GM12873 (cell line): ENCODE data around the gene AUTS2.

Experiments used
- TF ChIP-seq, protein P1 (sequence below): IDR thresholded peaks from 2 replicates; pipeline ENCODE4 v1.5.1; 2012; ENCODE audit warnings: low read depth, mild to moderate bottlenecking, moderate library complexity, low read length, control low read depth; ENCODE audit not compliant: insufficient read depth; ENCODE audit errors: missing control alignments

The AUTS2 gene

GRCh38 chr7:69919426-69920111, 321.3 kb downstream of the AUTS2 start:
- TF ChIP-seq, protein P1, sequence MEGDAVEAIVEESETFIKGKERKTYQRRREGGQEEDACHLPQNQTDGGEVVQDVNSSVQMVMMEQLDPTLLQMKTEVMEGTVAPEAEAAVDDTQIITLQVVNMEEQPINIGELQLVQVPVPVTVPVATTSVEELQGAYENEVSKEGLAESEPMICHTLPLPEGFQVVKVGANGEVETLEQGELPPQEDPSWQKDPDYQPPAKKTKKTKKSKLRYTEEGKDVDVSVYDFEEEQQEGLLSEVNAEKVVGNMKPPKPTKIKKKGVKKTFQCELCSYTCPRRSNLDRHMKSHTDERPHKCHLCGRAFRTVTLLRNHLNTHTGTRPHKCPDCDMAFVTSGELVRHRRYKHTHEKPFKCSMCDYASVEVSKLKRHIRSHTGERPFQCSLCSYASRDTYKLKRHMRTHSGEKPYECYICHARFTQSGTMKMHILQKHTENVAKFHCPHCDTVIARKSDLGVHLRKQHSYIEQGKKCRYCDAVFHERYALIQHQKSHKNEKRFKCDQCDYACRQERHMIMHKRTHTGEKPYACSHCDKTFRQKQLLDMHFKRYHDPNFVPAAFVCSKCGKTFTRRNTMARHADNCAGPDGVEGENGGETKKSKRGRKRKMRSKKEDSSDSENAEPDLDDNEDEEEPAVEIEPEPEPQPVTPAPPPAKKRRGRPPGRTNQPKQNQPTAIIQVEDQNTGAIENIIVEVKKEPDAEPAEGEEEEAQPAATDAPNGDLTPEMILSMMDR = no peak

GRCh38 chr7:69920797-69921196, 322.5 kb downstream of the AUTS2 start:
- TF ChIP-seq, protein P1 = no peak

DNA sequence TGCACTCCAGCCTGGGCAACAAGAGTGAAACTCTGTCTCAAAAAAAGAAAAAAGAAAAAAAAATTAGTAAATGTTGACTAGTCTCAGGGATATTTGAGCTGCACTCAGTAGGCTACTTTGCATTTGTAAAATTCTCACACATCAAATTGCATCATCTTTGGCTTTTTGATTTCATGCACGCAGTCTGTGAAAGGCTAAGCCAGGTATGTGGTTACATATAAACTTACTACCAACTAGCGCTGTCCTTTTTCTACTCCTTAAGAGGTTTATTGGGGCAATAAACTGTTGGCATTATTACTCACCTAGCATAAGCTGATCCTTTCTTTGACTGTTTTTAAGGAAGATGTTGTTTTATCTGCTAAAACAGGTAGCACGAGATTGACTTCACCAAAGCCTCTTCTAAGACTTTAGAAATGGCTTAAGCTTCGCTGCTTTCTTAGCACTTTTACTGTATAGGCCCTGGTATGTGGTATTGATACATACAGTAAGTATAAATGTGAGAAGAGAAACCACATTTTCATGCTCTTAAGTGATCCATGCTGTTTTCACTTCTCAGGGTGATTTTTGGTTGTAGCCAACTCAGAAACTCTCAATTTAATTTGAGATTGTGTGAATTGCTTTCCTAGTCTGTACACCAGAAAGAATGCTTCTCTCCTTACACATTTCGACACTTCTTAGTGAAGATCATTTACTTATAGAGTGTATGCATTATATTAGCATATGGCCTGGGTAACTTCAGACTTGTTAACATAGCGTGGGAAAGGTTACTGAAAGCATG, 323.9 kb downstream of the AUTS2 start:
- TF ChIP-seq, protein P1 = no peak

- TF ChIP-seq, protein P1 = no peak
Observed at GRCh38 chr7:69927461-69927860, 329.2 kb downstream of the AUTS2 start.

- TF ChIP-seq, protein P1 = no peak
Observed at GRCh38 chr7:69928621-69929020, 330.3 kb downstream of the AUTS2 start.

DNA sequence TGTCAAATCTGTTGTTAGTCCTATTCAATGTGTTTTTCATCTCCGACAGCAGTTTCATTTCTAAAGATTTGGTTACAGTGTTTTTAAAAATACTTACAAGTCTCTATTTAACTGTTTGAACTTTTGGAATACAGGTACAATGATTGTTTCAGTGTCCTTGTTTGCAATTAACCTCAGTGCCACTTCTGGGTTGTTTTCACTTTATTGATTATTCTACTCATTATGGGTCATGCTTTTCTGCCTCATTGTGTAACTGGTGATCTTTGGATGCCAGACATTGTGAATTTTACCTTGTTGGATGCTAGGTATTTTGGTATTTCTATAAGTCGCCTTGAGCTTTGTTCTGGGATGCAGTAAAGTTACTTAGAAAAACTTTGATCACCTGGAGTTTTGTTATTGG, 331.3 kb downstream of the AUTS2 start:
- TF ChIP-seq, protein P1 = no peak

DNA sequence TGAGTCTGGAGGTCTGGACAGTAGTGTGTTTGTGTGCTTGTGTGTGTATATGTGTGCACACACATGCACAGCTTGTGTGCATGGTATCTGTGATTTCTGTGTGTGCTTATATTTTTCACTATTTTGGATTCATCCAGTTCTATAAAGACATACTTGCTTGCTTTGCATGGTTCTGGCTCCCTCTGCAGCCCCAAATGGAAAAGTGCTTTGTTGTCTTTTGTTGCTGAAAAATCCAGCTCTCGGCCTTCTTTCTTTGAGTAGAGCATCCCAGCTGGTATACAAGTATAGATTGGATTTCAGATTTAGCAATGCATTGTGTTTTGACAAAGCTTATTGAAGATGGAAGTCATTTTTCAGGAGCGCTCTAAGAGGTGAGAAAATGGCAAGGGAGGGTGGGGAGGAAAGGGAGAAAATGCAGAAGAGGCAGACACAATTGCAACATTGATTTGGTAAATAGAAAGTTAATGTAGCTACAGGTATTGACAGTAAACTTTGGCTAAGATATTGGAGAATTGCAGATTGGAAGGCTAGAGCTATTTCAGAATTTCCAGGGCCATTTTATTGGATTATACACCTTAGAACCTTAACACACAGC, 333.9 kb downstream of the AUTS2 start:
- TF ChIP-seq, protein P1 = peak; percentile 67
